HK-2 (cell line): ENCODE results near the gene TMA16.
A peak's percentile ranks its signal among the peaks of the same experiment; 100 is the strongest.
"Not testable (repeated sequence)": the region's sequence is repeated elsewhere in the genome, so short reads cannot be mapped to it uniquely, and the experiment has no call there.

Experiments
- DNase-seq: peaks from one replicate; pipeline ENCODE4 v3.0.0-alpha.2; 2018; ENCODE audit not compliant: unreplicated experiment

The TMA16 gene

DNA sequence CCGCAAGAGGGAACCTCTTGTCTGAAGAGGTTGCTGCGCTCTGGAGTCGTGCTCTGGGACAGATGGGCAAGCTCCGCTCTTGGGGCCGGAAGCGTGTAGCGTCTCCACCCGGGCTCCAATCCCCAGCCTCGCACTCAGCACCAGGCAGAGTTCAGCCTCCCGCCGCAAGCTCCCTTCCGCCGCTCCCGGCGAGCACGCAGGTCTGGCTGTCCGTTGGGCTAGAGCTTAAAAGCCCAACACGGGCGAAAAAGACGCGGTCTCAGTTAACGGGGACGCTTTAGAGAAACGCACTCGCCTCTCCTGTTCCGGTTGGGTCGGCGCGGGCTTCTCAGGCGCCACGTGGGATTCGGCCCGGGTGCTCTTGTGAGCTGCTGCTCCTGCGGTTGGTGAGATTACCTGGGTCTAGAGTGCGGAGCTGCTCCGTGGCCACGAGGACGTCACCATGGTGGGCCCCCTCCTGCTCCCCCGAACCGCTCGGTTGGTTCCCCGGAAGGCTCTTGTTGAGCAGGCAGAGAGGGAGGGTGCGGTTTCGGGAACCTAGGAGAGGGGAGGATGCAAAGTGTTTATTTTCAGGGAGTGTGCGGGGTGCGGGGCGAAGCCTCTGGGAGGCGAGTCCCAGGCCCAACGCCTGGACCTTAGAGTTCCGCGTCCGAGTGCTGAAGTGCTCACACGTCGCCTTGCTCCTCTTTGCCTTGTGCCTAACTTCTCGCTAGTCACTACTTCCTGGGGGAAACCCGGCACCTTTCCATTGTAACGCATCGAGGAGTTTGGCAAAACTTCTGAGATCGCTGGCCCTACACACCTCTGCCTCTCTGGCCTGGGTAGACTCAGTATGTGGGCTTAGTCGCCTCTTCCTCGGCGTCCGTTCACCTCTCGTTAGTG is at the start of gene TMA16:
TMA16 (plus strand) TSS at position 331 of the 882 bp plus-strand sequence; CDS start at position 443, 112 bp downstream.
- DNase-seq, result peak; percentile 93

DNA sequence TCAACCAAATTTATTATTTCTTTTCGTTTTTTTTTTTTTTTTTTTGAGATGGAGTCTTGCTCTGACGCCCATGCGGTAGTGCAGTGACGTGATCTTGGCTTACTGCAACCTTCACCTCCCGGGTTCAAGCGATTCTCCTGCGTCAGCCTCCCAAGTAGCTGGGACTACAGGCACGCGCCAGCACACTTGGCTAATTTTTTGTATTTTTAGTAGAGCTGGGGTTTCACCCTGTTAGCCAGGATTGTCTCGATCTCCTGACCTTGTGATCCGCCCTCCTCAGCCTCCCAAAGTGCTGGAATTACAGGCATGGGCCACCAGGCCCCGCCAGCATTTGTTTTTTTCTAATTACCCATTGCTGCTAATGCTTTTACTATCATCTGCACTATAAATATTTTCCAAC is 47.5 kb upstream of the TMA16 start:
- not testable (repeated sequence) for DNase-seq

DNA sequence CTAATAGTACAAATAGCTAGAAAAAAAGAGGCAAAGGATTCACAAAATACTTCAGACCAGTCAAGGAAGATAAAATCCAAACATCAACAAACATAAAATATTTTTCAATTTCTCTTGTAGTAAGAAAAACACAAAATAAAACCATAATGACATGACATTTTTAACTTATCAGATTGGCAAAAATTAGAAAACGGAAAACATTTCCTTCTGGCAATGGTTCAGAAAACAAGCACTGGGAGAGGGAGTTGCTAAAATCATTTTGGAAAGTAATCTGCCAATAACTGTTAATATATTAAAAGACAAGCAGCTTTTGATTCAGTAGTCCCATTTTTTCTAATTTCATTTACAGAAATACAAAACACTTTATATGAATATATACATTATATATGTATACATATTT is 47.0 kb upstream of the TMA16 start:
- DNase-seq, result no peak

DNA sequence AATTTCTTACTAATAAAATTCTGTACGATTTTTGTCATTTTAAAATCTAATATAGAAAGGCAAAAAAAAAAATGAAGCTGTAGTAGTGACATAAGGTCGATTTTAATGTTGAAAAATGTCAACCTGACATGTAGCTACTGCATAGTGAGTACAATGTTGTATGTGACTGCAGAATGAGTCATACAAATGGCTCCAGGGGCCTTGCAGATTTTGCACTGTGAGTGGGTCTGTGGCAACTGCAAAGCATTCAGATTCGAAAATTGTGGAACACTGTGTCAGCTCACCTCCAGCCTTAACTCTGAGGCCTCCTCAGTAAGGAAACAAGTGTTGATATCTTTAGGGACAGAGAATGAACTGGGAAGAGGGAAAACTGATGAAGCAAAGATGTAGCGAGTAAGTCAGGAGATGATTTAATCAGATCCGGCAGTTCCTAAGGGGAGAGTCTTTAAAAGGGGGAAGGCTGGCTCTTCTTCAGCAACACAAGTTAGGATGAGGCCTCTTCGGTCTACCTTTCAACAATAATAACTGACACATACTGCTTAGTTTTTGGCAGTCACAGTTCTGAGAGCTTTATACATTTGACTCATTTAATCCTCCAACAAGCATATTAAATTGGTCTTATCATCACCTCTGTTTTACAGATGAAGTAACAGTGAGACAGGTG is 45.8 kb upstream of the TMA16 start:
- DNase-seq, result peak; percentile 4

DNA sequence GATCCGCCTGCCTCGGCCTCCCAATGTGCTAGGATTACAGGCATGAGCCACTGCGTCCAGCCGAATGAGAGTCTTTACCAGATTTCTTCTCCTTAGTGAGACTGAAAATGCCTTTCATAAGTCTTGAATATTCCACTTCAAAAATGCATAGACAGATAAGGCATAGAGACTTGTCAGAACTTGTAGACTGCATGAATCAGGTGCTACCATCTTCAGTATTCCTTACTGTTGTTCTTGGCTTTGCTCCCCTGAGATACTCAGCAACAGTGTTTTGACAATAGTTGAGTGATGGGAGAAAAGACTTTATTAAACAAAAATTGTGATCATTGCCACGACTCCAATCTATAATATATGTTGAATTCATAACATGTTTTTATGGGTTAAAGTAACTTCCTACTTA is 31.9 kb upstream of the TMA16 start:
- DNase-seq, result no peak

DNA sequence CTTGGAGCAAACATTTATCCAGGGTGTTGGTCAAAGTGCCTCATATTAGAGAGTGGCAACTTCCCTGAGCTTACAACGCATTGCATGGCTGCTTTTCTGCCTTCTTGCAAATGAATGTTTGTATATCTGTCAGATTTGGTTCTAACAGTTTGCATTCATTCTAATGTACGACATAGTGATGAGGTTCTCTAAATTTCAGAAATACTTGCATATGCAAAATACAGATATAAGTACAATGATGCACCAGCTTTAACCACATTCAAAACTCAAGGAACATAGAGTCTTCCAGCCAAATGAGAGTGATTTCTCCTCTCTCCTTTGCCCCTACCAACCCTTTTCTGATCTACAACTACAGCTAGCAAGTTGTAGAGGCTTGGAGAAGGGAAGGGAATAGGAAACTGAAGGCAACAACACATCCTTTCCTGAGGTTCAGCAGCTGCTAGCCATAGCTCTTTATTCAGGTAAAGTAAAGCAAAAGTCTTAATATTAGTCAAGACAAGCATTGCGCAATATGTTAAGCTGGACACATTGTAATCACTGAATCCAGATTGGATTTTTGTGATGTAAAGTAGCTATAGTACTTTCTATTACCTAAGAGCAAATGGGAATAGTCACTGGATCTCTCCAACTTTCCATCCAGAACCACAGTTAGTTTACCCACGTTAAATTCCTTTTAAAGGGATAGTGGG is 27.3 kb upstream of the TMA16 start:
- DNase-seq, result no peak

DNA sequence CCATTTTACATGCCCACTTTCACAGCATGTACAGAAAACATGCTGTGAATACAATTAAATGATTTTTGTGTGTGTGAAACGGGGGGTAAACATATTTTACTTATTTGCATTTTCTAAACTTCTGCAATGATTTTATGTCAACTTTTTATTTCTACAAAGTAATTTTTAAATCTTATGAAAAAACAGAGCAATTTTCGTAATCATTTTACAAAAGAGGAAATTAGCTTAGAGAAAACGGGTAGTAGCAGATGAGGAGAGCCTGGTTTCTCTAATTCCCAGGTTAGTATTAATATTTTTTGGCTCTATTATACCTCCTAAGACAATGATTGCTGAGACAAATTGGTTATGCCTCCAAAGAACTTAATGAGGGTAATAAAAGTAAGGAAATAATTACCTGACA is 24.1 kb upstream of the TMA16 start:
- DNase-seq, result no peak

DNA sequence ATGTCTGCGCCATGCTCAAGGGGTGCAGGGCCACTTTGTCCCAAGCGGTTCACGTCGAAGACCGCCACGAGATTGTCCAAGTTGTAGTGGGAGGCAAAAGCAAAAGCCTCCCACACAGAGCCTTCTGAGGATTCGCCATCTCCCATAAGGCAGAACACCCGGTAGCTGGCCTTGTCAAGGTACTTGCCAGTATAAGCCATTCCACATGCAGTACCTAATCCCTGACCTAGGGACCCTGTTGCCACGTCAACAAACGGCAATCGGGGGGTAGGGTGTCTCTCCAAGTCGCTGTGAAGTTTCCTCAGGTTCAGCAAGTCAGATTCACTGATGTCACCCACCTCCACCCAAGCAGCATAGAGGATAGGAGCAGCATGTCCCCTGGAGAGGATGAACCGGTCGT is 21.4 kb upstream of the TMA16 start:
- DNase-seq, result no peak

DNA sequence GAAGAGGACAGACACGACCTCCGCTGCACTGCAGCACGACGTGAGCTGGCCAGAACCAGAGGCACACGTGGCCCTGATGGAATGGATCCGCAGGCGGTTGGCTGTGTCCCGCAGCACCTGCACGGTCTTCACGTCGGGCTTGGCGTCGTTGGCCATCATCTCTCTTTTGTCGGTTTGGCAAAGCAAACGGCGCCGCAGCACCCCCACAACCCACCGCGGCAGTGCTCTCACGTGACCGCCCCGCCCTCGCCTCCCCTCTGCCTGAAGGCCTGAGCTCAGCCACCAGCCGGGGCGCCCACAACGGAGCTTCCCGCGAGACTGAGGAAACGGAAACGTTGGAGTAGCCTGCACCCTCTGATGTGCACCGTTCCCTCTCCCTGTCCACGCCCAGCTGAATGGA is 20.9 kb upstream of the TMA16 start, which contains the start of gene TKTL2:
TKTL2 (minus strand) TSS at position 179 of the 400 bp plus-strand sequence; CDS start at position 159, 20 bp downstream.
- no peak for DNase-seq

DNA sequence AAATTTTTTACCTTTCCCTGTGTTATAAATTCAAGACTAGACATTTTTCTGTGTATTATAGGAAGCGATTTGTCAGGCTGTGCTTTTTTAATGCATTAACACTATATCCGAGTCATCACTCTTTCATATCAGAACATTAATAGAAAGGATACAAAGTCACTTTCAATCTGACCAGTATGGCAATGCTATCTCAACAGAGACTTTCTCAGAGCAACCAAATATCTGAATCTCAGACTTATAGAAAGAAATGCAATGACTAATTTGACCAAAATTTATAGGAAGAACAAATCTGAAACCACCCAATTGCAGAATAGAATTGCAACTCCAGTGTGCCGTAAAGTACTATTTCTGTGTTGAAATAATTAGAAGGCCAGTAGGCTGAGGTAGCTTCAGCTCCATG is 20.5 kb upstream of the TMA16 start:
- DNase-seq, result no peak

DNA sequence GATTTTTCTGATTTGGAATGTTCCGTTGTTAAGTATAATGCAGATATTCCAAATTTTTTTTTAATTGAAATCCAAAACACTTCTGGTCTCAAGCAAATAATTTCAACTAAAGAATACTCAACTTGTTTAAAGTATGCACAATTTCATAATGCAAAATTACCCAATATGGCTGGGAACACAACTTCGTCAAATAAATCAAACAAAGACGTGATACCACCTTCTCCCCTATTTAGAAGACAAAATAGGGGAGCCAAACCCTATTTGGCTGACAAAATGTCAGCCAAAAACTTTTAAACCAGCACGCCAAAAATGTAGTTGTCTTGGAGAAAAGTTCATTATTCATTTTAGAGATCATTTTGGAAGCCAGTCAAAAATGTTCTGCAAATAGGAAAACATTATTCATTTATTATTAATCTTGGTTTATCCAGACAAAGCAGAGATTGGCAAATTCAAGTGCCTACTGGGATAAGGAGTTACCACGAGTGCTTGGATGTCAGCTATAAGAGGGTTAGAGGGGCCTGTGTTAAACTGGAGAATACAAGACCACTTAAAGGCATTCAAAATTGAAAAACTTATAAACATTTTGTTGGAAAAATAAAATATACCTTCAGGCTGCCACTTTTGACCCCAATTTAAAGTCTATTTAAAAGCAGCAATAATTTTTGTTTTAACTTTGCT is 17.6 kb upstream of the TMA16 start:
- DNase-seq, result no peak

DNA sequence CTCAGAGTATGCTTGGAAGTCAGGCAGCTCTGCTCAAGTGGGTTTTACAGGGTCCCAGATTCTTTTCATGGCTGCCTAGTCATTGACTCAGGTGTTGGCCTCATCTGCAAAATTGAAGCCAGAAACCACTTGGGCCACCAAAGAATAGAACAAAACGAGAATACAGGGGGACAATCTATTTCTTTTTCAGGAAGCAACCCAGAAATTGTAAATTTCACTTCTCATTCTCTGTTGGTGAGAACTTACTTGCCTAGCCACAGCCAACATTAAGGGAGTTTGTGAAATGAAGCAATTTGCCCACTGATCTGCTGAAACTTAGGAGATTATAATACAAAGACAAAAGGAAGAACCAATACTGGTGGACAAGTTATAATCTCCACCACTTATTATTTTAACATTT is 12.3 kb upstream of the TMA16 start:
- DNase-seq, result no peak

DNA sequence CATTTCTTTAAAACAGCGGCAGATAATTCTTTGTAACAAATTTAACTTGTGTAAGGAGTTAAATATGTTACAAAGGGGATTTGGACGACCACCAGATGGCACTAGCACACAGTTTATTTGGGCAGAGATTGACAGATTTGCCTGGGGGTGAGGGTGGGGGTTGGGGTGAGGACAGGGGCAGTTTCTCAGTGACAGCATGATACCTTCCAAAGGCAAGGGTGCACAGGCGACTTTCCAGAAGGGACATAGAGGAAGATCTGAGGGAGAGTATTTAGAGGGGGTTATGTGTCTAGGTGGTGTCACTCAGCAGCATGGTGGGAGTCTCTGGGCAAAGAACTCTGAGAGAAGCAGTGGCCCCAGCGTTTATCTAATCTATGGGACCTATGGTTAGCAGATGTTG is 9.6 kb upstream of the TMA16 start:
- peak; percentile 44 for DNase-seq

DNA sequence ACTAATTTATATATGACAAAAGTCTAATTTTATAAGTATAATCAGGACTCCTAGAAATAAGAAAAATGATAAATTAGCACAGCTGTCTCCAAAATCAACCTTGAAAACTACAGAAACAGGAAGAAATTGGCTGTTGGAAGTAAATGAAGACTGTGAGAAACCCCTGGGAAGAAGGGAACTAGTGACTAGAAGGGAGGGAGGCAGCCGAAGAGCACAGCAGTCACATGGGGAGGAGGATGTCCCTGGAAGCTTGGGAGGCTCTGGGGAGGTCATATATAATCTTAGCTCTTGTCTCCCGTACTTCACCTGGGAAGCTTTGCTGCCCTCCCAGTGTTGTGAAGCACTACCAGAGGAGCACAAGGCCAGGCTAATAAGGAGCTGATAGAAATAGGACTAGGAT is 8.9 kb upstream of the TMA16 start:
- DNase-seq, result no peak

DNA sequence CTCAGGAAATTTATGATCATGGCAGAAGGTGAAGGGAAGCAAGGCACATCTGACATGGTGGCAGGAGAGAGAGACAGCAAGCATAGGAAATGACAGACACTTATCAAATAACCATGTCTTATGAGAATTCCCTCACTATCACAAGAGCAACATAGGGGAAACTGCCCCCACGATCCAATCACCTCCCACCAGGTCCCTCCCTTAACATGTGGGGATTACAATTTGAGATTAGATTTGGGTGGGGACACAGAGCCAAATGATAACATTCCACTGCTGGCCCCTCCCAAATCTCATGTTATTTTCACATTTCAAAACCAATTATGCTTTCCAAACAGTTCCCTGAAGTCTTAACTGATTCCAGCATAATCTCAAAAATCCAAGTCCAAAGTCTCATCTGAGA is 8.2 kb upstream of the TMA16 start:
- no peak for DNase-seq

DNA sequence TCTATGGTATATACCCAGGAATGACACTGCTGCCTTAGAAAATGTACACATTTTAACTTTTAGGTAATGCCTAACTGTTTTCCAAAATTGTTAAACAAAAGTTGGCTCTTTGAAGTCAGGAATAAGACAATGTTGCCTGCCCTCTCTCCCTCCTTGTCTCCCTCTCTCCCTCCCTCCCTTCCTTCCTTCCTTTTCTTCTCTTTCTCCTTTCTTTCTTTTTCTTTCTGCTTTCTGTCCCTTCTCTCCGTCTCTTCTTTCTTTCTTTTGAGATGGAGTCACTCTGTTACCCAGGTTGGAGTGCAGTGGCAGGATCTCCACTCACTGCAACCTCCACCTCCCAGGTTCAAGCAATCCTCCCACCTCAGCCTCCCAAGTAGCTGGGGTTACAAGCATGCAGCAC is 4.6 kb upstream of the TMA16 start:
- DNase-seq, result no peak

DNA sequence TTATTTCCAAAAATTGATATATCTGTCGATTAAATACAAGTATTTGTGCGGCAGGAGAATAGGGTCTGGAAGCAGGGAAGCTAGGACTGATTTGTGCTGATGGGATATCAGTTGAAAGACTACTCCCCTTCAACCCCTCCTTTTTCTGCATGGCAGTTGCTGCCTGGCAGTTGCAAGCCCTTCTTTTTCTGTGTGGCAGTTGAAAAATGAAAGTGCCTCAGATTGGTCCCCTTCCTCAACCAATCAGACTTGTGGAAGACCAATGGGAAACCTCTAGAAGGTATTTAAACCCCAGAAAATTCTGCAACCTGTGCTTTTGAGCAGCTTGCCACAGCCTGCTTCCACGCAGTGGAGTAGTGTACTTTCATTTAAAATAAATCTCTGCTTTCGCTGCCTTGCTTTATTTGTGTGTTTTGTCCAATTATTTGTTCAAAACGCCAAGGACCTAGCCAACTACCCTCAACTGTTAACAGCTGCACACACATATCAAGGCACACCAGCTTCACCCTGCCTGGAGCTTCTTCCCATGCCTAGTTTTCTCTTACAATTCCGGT is 1.5 kb upstream of the TMA16 start:
- no peak for DNase-seq

DNA sequence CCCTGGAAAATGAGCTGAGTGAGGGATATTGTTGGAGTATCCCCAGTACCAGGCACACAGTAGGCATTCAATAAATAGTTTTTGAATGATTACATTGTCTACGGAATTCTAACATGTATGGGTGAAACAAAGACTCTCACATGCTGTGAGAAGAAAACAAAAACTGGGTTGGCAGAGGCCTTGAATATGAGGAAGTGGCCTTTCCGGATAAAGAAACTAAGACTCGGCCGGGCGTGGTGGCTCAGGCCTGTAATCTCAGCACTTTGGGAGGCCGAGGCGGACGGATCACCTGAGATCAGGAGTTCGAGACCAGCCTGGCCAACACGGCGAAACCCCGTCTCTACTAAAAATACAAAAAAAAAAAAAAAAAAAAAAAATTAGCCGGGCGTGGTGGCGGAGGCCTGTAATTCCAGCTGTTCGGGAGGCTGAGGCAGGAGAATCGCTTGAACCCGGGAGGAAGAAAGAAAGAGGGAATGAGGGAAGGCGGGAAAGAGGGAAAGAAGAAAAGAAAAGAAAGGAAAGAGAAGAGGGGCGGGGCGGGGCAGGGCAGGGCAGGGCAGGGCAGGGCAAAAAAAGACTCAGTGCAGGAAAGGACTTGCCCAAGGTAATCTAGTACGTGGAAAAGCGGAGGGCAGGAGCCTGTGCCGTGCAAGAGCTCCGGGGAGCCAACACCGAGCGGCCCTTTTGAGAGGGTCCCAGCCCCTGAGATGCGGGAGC is 689 bp upstream of the TMA16 start:
- DNase-seq, result no peak

DNA sequence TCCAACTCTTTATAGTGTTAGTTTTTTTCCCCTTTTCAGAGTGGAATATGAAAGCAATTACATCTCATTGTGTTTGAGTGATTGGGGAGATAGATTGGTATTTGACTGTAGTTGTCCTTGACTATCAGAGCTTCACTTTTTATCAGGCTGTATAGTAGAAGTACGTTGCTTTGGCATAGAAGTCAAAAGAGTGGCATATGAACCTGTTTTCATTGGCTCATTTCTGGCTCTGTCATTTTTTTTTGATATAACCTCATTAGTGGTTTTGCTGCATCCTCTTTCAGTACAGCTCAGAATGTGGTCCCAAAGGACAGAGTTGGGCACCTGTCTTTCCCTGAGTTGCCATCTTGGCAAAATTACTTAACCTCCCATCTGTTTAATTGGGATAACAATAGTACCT is 1.4 kb downstream of the TMA16 start:
- DNase-seq, result no peak

DNA sequence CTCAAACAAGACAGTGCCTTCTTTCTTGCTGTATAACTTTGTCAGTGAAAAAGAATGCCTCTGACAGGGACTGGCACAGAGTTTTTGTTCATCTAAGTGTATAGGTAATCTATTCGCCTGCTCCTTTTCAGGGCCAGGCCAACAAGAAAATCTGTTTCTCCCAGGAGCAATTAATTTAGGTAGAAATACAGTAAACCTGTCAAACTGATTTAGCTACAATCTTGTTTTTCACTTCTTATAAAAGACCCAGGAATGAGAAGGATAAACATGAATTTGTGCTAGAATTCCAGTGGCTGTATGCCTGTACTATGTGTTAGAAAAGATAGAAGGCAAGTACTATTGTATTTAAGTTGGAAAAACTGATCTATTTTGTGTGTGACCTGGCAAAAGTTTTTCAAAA is 6.1 kb downstream of the TMA16 start:
- DNase-seq, result no peak

DNA sequence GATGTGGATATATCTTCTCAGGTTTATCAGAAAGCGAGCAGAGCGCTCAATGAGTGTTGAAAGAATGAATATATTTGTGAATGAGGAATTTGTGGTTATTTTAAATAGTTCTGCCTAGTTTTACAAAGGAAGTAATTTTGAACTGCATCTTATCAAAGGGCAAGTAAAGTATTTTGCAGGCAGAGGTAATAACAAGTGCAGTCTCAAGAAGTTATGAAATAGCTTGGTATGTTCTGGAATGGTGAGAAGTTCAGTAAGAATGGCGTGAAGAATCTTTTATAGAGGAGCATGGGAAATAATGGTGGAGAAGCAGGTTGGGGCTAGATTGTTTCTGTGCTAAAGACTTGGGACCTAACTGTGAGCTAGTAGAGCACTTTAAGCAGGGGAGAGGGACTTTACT is 10.9 kb downstream of the TMA16 start:
- no peak for DNase-seq
